CD14-positive monocyte (primary cell): Measurements from ENCODE around the gene ELAVL1. TPM values are rescaled to one million over a fixed set of nuclear protein-coding genes. Genes with fewer than 3 reads are reported as not detected.

Experiments
- DNase-seq, 3 donors: peaks; one replicate each; pipeline ENCODE4 v3.0.0-alpha.2; 2011 to 2022
- H2AFZ ChIP-seq: 2 replicates; pipeline ENCODE4 v1.6.0; 2012; ENCODE audit warnings: mild to moderate bottlenecking, low read depth, low read length, inconsistent platforms; ENCODE audit not compliant: insufficient read depth, poor library complexity, severe bottlenecking
- H3K27ac ChIP-seq, 2 donors: 1 replicate in 1 of 2; 2 replicates in 1 of 2; pipeline ENCODE4 v1.5.1; 2012 to 2013; ENCODE audit warnings: low read length in 2 of 2, control low read depth in 1 of 2, inconsistent platforms in 1 of 2, low read depth in 1 of 2, mild to moderate bottlenecking in 1 of 2
- H3K27me3 ChIP-seq, 2 donors: one replicate each; pipeline versions ENCODE4 v1.6.0 to v1.6.1; 2011 to 2013; ENCODE audit warnings: low read length in 2 of 2; ENCODE audit not compliant: control insufficient read depth in 2 of 2, insufficient read depth in 2 of 2
- H3K36me3 ChIP-seq, 2 donors: replicated peaks in 1 of 2; 1 replicate in 1 of 2; 2 replicates in 1 of 2; pipeline versions ENCODE4 v1.5.1 to v1.6.1; 2012 to 2013; ENCODE audit warnings: low read length in 2 of 2, control low read depth in 1 of 2, inconsistent platforms in 1 of 2, mild to moderate bottlenecking in 1 of 2; ENCODE audit not compliant: insufficient read depth in 2 of 2, control insufficient read depth in 1 of 2
- H3K4me1 ChIP-seq, 2 donors: 1 replicate in 1 of 2; 2 replicates in 1 of 2; pipeline versions ENCODE4 v1.5.1 to v1.6.1; 2012 to 2013; ENCODE audit warnings: low read length in 2 of 2, control low read depth in 1 of 2, inconsistent platforms in 1 of 2, mild to moderate bottlenecking in 1 of 2, moderate library complexity in 1 of 2; ENCODE audit not compliant: insufficient read depth in 2 of 2, control insufficient read depth in 1 of 2
- H3K4me2 ChIP-seq: replicated peaks from 2 replicates; pipeline ENCODE3; 2012; ENCODE audit warnings: low read length, moderate library complexity, mild to moderate bottlenecking; ENCODE audit not compliant: poor library complexity, severe bottlenecking; ENCODE audit errors: extremely low read depth
- H3K4me3 ChIP-seq, 3 experiments: fragments of 200-600 bp in 1 of 3; sonication (generic) in 1 of 3; replicated peaks in 1 of 3; 1 replicate in 2 of 3; 2 replicates in 1 of 3; pipeline ENCODE4 v1.5.1; 2011 to 2013; ENCODE audit warnings: low read length in 3 of 3, mild to moderate bottlenecking in 3 of 3, control low read depth in 2 of 3, low read depth in 2 of 3, inconsistent platforms in 1 of 3, moderate library complexity in 1 of 3
- H3K79me2 ChIP-seq: 2 replicates; pipeline ENCODE4 v1.6.0; 2012; ENCODE audit warnings: mild to moderate bottlenecking, control low read depth, inconsistent platforms, low read length, moderate library complexity; ENCODE audit not compliant: insufficient read depth
- H3K9ac ChIP-seq: 2 replicates; pipeline ENCODE4 v1.6.0; 2017; ENCODE audit warnings: low read length, mild to moderate bottlenecking; ENCODE audit not compliant: insufficient read depth, poor library complexity, severe bottlenecking
- H3K9me3 ChIP-seq, 2 donors: replicated peaks in 1 of 2; 1 replicate in 1 of 2; 2 replicates in 1 of 2; pipeline versions ENCODE4 v1.5.1 to v1.6.1; 2012 to 2013; ENCODE audit warnings: low read length in 2 of 2, control low read depth in 1 of 2; ENCODE audit not compliant: control insufficient read depth in 1 of 2, insufficient read depth in 1 of 2
- H4K20me1 ChIP-seq: 2 replicates; pipeline ENCODE4 v1.6.0; 2012; ENCODE audit warnings: mild to moderate bottlenecking, low read length, control low read depth, moderate library complexity; ENCODE audit not compliant: insufficient read depth
- H3K27ac Mint-ChIP-seq, 7 donors: one replicate each; pipeline ENCODE4 v1.8.0; 2020; ENCODE audit warnings: mild to moderate bottlenecking in 7 of 7, mixed read lengths in 7 of 7, moderate library complexity in 6 of 7, inconsistent platforms in 2 of 7
- H3K27me3 Mint-ChIP-seq, 3 donors: one replicate each; pipeline ENCODE4 v1.8.0; 2021 to 2022; ENCODE audit warnings: low read depth in 3 of 3, mild to moderate bottlenecking in 3 of 3, mixed read lengths in 3 of 3, moderate library complexity in 3 of 3, inconsistent platforms in 1 of 3
- H3K36me3 Mint-ChIP-seq, 2 donors: one replicate each; pipeline ENCODE4 v1.8.0; 2020; ENCODE audit warnings: mixed read lengths in 2 of 2, inconsistent platforms in 1 of 2, mild to moderate bottlenecking in 1 of 2
- H3K4me1 Mint-ChIP-seq: one replicate; pipeline ENCODE4 v1.8.0; 2020; ENCODE audit warnings: mild to moderate bottlenecking, mixed read lengths
- H3K4me3 Mint-ChIP-seq, 2 donors: one replicate each; pipeline ENCODE4 v1.8.0; 2020; ENCODE audit warnings: mild to moderate bottlenecking in 2 of 2, mixed read lengths in 2 of 2, moderate library complexity in 1 of 2
- H3K9me3 Mint-ChIP-seq, 7 donors: one replicate each; pipeline ENCODE4 v1.8.0; 2020 to 2022; ENCODE audit warnings: mixed read lengths in 7 of 7, mild to moderate bottlenecking in 6 of 7, moderate library complexity in 6 of 7, inconsistent platforms in 2 of 7
- WGBS: methylation state at CpG from one replicate; pipeline ENCODE4 v1.1.5; 2013; ENCODE audit warnings: missing lambda C conversion rate; ENCODE audit not compliant: insufficient coverage; 5-methylcytosine and 5-hydroxymethylcytosine counted together
- intact Hi-C, 2 donors: fragments of 100-400 bp; cut with micrococcal nuclease; formaldehyde crosslinking; loops; one replicate each; pipeline versions ENCODE4 v1.15.0 to v1.15.1; 2023
- polyA plus RNA-seq, 3 donors: library from polyadenylated mRNA; depleted of rRNA in 1 of 3; unstranded in 2 of 3; stranded (reverse) in 1 of 3; fragments of 300-500 nt in 2 of 3; fragments of >200 nt in 1 of 3; fragmentation: Illumina TruSeq in 2 of 3; gene quantifications; 1 replicate in 2 of 3; 2 replicates in 1 of 3; pipeline ENCODE4 v1.2.3, GENCODE V29; 2012 to 2021
- TF ChIP-seq, protein P1 (sequence below): fragments of 200-600 bp; IDR thresholded peaks from one replicate; pipeline ENCODE4 v1.8.0; 2022; ENCODE audit warnings: antibody characterized with exemption, mild to moderate bottlenecking

Gene ELAVL1
- polyA plus RNA-seq, 3 donors, result 25.1 to 31.1 (median 30.7) TPM

DNA sequence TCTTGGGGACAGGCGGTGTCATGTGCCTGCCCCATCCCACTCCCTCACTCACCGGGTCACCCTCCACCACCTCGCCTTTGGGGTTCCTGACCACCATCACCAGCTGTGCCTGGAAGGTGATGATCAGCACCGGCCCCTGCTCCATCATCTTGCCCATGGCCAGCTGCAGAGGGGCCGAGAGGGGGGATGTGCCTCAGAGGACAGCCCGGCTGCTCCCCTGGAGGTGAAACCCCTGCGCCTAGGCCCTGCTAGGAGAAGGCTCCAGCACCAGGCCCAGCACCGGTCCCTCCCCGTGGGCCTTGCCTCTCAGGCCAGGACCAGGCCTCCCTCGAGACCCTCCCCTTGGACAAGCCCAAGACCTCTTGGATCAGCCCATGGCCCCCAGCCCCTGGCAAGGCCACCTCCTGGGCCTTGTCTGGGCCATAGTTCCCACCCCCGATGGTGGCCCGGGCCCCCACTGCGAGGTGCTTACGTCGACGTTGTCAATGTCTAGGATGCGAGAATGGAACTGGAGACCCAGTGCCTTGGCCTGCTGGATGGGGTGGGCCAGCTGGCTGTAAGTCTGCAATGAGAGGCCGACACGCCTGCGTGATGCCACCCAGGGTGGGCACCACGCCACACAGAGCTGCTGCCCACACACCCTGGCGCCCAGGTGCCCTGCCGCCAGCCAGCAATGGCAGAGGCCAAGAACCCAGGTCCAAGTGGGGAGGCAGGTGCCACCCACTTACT lies 77.7 kb downstream of the ELAVL1 start:
- peaks cover 26 to 31% of the 10 kb centered on the region in 2 donors for H3K36me3 ChIP-seq
- no peak overlapping the region for H3K27ac ChIP-seq
- no peak overlapping the region for H3K9ac ChIP-seq
- H3K79me2 ChIP-seq, result no peaks in the 10 kb centered on the region
- no peak overlapping the region for H3K4me3 ChIP-seq
- no peaks in the 10 kb centered on the region for H3K9me3 ChIP-seq
- H3K27me3 ChIP-seq, result no peaks in the 10 kb centered on the region
- 96% methylated on average over 23 of the region's 23 CpGs for WGBS
- Mint-ChIP-seq H3K4me3 (no peak overlapping the region), H3K4me1 (peaks cover 6% of the 10 kb centered on the region), H3K36me3 (peaks cover 26 to 37% of the 10 kb centered on the region in 2 donors), H3K27ac (peak overlapping the region in 1 of 7 donors; percentile 30), H3K27me3 (peaks cover 13 to 19% (median 13%) of the 10 kb centered on the region in 3 donors), H3K9me3 (peaks cover 0 to 2% (median 1%) of the 10 kb centered on the region in 7 donors)
- H2AFZ ChIP-seq, result no peak overlapping the region
- intact Hi-C loops, result loop anchor here in 1 of 2 donors (10.0 kb wide), 1 partner anchor 1887 kb away; the partner anchor contains the start of gene FBXL12
- peaks cover 6 to 17% of the 10 kb centered on the region in 2 donors for H3K4me1 ChIP-seq
- H4K20me1 ChIP-seq, result peaks cover 4% of the 10 kb centered on the region
- H3K4me2 ChIP-seq, result no peak overlapping the region
- DNase-seq, result no peak
- TF ChIP-seq, protein P1, sequence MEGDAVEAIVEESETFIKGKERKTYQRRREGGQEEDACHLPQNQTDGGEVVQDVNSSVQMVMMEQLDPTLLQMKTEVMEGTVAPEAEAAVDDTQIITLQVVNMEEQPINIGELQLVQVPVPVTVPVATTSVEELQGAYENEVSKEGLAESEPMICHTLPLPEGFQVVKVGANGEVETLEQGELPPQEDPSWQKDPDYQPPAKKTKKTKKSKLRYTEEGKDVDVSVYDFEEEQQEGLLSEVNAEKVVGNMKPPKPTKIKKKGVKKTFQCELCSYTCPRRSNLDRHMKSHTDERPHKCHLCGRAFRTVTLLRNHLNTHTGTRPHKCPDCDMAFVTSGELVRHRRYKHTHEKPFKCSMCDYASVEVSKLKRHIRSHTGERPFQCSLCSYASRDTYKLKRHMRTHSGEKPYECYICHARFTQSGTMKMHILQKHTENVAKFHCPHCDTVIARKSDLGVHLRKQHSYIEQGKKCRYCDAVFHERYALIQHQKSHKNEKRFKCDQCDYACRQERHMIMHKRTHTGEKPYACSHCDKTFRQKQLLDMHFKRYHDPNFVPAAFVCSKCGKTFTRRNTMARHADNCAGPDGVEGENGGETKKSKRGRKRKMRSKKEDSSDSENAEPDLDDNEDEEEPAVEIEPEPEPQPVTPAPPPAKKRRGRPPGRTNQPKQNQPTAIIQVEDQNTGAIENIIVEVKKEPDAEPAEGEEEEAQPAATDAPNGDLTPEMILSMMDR, result no peak

DNA sequence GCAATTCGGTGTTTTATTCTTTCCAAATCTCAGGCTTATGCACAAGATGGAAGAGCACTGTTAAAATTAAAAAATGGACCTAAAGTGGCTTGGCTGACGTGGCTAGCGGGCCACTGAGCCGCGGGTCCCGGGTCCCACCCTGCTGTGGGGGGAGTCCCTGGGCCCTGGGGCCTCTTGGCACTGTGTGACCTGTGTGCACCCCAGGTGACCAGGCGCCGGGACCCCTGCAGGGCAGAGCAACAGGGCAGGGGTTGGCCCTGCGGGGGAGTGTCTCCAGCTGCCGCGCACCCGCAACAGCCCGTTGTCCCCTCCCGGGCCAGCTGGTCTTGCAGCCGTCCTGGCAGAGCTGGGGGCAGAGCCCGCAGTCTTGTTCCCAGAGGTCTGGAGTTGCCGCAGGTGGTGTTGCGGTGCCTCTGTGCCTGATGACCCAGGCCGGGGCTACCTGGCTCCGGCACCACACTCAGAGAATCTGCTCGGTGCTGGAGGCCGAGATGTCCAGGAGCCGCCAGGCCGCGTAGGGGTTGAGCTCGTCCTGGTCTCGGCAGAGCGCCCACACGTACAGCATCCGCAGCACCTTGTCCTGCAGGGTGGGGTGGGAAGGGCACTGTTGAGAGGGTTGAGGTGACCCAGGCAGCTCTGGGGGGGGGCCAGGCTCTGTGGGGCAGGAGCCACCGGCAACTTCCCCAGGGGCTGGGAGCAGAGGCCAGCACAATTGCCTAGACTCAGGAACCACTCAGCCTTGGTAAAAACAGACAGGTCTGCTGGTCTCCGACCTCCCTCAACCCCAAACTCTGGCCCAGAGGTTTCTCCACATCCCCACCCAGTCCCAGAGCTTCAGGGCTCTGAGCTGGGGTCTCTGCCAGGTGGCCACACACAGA lies 78.5 kb downstream of the ELAVL1 start:
- no peak for DNase-seq
- H3K36me3 ChIP-seq, result peaks cover 26 to 31% of the 10 kb centered on the region in 2 donors
- peak overlapping the region in 1 of 7 donors; percentile 30 for H3K27ac Mint-ChIP-seq

More for the DNA sequence above, 78.5 kb downstream of the ELAVL1 start:
- Histone ChIP-seq H3K4me2 (no peak overlapping the region), H3K79me2 (no peaks in the 10 kb centered on the region), H2AFZ (no peak overlapping the region), H3K9me3 (no peaks in the 10 kb centered on the region), H3K4me1 (peaks cover 8 to 19% of the 10 kb centered on the region in 2 donors), H3K9ac (no peak overlapping the region), H3K27me3 (no peaks in the 10 kb centered on the region), H3K27ac (no peak overlapping the region), H3K4me3 (no peak overlapping the region), H4K20me1 (peaks cover 7% of the 10 kb centered on the region)
- peaks cover 13 to 19% (median 13%) of the 10 kb centered on the region in 3 donors for H3K27me3 Mint-ChIP-seq
- H3K4me3 Mint-ChIP-seq, result peak overlapping the region in 1 of 2 donors; percentile 21
- H3K36me3 Mint-ChIP-seq, result peaks cover 26 to 35% of the 10 kb centered on the region in 2 donors
- intact Hi-C loops, result loop anchor here in 1 of 2 donors (10.0 kb wide), 1 partner anchor 1888 kb away; the partner anchor contains the start of gene FBXL12
- 95% methylated on average over 32 of the region's 32 CpGs for WGBS
- peaks cover 8% of the 10 kb centered on the region for H3K4me1 Mint-ChIP-seq
- TF ChIP-seq, protein P1, result no peak
- H3K9me3 Mint-ChIP-seq, result peaks cover 0 to 2% (median 1%) of the 10 kb centered on the region in 7 donors
